ENCODE measurements around the gene NAALAD2.

- TF ChIP-seq CTCF (IDR thresholded peaks at IDR 0.05; ENCODE audit: poor library complexity): no peak
- TF ChIP-seq EZH2 (IDR thresholded peaks at IDR 0.05; ENCODE audit: borderline replicate concordance): no peak
Observed at GRCh38 chr11:90229791-90230190, 95.3 kb downstream of the NAALAD2 start.
